Measurements from ENCODE around the gene FRAT2.
A peak's percentile ranks its signal among the peaks of the same experiment; 100 is the strongest.
"Not testable (repeated sequence)": the region's sequence is repeated elsewhere in the genome, so short reads cannot be mapped to it uniquely, and the experiment has no call there.

Gene FRAT2

GRCh38 chr10:97292097-97292861, 42.2 kb downstream of the FRAT2 start, which contains the start of gene ARHGAP19:
TSS of gene ARHGAP19 (minus strand) at chr10:97292637. CDS start at chr10:97292627, 10 bp downstream.
- peak within 1 kb of the TSS; percentile 88 for H3K27ac ChIP-seq (ENCODE audit: low read depth, low read length)
- peak within 1 kb of the TSS; percentile 97 for H3K4me3 ChIP-seq (ENCODE audit: low read length)
- no peaks in the 10 kb centered on the region for H3K27me3 ChIP-seq (ENCODE audit: control insufficient read depth, insufficient read depth, low read length)
- peak within 1 kb of the TSS; percentile 94 for H3K9ac ChIP-seq (ENCODE audit: low read length)
- H3K36me3 ChIP-seq (ENCODE audit: control insufficient read depth, insufficient read depth, low read length), result no peaks in the 10 kb centered on the region
- H3K4me1 ChIP-seq (ENCODE audit: control insufficient read depth, insufficient read depth, low read length), result no peaks in the 10 kb centered on the region

DNA sequence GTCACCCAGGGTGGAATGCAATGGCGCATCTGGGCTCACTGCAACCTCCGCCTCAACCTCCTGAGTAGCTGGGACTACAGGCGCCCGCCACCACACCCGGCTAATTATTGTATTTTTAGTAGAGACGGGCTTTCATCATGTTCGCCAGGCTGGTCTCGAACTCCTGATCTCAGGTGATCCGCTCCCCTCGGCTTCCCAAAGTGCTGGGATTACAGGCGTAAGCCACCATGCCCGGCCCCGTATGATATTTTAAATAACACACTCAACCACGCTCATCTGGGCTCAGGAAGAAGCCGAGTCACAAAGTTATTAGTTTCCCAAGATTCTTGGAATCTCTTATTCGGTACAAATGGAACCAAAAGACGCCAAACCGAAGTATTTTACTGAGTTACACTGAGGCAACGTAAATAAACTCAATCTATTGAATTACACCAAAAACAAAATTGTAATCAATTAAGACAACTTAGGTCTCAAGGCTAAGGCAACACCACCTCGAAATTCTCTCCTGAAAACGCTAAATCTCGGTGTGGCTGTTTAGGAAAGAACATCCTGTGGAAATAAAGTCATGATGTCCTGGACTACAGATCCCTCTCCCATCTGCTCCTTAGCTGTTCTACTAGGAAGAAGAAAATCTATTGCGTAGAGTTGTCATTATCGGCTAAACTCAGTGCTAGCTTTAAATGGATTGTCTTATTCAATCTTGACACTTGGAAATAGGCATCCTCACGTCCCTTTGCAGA, 43.0 kb downstream of the FRAT2 start:
- Histone ChIP-seq H3K4me1 (ENCODE audit: control insufficient read depth, insufficient read depth, low read length) (no peaks in the 10 kb centered on the region), H3K27ac (ENCODE audit: low read depth, low read length) (peak overlapping the region; percentile 88), H3K36me3 (ENCODE audit: control insufficient read depth, insufficient read depth, low read length) (no peaks in the 10 kb centered on the region), H3K9ac (ENCODE audit: low read length) (peak overlapping the region; percentile 94), H3K4me3 (ENCODE audit: low read length) (peak overlapping the region; percentile 97), H3K27me3 (ENCODE audit: control insufficient read depth, insufficient read depth, low read length) (no peaks in the 10 kb centered on the region)

GRCh38 chr10:97290576-97291356, 43.8 kb downstream of the FRAT2 start:
- H3K4me3 ChIP-seq (ENCODE audit: low read length); H3K4me1 ChIP-seq (ENCODE audit: control insufficient read depth, insufficient read depth, low read length); H3K27ac ChIP-seq (ENCODE audit: low read depth, low read length); H3K27me3 ChIP-seq (ENCODE audit: control insufficient read depth, insufficient read depth, low read length); H3K36me3 ChIP-seq (ENCODE audit: control insufficient read depth, insufficient read depth, low read length); H3K9ac ChIP-seq (ENCODE audit: low read length): not testable (repeated sequence)

- H3K4me3 ChIP-seq (ENCODE audit: low read length); H3K4me1 ChIP-seq (ENCODE audit: control insufficient read depth, insufficient read depth, low read length); H3K9ac ChIP-seq (ENCODE audit: low read length); H3K27me3 ChIP-seq (ENCODE audit: control insufficient read depth, insufficient read depth, low read length); H3K36me3 ChIP-seq (ENCODE audit: control insufficient read depth, insufficient read depth, low read length); H3K27ac ChIP-seq (ENCODE audit: low read depth, low read length): not testable (repeated sequence)
Measured at GRCh38 chr10:97290076-97290475, 44.5 kb downstream of the FRAT2 start.
